CD4-positive, alpha-beta T cell treated with Interleukin-17A for 1 hour (primary cell): ENCODE results near the gene PIAS2.
A peak's percentile ranks its signal among the peaks of the same experiment; 100 is the strongest.
"Not testable (repeated sequence)": the region's sequence is repeated elsewhere in the genome, so short reads cannot be mapped to it uniquely, and the experiment has no call there.

Source experiments
- DNase-seq: peaks from one replicate; pipeline ENCODE4 v3.0.0-alpha.2; 2020

The PIAS2 gene, protein sequence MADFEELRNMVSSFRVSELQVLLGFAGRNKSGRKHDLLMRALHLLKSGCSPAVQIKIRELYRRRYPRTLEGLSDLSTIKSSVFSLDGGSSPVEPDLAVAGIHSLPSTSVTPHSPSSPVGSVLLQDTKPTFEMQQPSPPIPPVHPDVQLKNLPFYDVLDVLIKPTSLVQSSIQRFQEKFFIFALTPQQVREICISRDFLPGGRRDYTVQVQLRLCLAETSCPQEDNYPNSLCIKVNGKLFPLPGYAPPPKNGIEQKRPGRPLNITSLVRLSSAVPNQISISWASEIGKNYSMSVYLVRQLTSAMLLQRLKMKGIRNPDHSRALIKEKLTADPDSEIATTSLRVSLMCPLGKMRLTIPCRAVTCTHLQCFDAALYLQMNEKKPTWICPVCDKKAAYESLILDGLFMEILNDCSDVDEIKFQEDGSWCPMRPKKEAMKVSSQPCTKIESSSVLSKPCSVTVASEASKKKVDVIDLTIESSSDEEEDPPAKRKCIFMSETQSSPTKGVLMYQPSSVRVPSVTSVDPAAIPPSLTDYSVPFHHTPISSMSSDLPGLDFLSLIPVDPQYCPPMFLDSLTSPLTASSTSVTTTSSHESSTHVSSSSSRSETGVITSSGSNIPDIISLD

DNA sequence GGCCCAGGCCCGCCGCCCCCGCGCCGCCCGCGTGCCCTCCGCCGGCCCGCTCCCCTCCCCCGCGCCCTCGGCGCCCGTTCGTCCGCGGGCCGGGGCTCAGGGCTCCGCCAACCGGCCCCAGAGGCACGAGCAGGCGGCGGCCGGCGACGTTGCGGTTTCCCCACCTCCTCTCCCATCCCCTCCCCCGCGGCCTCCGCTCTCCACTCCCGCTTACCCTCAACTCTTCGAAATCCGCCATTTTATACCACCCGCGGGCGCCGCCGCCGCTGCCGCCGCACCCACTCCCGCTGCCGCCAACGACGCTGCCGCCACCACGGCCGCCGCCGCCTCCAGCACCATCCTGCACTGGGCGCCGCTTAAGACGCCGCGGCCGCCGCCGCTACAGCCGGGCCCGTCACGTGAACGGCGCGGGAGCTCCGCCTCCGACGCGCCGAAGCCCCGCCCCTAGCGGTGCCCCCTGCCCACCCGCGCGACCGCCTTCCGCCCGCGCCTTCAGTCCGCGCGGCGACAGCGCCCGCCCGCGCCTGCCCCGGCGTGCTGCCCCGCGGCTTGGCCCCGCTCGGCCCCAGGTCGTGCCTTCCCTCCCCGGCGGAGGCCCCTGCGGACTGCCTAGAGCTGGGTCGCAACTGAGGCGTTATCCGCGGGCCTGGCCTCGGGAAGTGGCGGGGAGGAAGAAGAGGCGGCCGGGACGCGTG, at the start of gene PIAS2, which contains the start of gene KATNAL2:
TSS of gene PIAS2 (minus strand) at position 400 of the 695 bp plus-strand sequence. CDS start at position 238, 162 bp downstream.
TSS of gene KATNAL2 (plus strand) at position 495 of the 695 bp plus-strand sequence. CDS start 29,271 bp downstream, outside the sequence.
- DNase-seq, result peak; percentile 82

DNA sequence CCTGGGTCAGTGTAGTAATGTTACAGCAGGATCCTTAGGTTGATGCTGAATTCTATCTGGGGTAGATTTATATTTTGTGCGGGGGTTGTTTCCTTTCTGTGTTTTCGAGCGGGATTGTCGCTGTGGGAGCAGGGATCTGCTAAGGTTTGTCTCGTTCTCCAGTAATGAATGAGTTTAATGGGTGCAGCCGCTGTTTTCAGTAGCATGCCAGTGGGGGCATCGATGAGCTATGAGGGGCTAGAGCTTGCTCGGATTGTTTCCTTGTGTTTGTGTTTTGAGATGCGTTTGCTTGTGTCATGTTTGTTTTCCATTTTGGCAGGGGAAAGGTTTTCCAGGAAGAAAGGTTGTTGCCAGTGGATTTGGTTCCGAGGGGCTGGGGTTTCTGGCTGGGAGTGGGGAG, 49.0 kb upstream of the PIAS2 start:
- not testable (repeated sequence) for DNase-seq

DNA sequence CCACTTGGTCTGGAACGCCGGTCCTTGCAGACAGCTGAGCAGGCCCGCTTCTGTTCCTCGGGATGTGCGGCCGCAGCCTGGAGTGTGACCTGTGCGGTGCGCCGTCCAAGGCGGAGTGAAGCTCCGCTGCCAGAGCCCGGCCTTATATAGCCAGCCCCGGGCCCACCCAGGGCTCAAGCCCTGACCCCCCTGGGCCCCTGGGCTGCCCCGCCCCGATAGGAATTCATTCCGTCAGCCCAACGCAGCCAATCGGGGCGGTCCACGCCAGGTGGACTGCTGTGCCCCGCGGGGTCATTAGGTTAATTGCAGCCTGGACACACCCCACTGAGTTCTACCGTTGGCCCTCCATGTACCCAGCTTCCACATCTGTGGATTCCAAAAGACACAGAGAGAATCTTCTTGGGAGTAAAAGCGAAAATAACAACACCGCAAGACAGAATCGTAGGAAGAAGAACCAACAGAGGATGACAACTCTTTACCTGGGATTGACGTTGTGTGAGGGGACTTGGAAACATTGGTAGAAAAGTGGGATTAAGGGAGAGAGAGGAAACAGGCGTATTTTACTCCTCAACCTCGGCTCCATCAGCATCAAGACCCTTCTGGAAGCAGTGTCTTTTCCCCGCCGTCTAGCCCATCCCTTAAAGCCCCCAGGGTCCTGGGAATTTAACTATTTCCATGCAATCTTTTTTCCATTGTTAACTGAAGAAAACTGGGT, 47.4 kb upstream of the PIAS2 start:
- not testable (repeated sequence) for DNase-seq

DNA sequence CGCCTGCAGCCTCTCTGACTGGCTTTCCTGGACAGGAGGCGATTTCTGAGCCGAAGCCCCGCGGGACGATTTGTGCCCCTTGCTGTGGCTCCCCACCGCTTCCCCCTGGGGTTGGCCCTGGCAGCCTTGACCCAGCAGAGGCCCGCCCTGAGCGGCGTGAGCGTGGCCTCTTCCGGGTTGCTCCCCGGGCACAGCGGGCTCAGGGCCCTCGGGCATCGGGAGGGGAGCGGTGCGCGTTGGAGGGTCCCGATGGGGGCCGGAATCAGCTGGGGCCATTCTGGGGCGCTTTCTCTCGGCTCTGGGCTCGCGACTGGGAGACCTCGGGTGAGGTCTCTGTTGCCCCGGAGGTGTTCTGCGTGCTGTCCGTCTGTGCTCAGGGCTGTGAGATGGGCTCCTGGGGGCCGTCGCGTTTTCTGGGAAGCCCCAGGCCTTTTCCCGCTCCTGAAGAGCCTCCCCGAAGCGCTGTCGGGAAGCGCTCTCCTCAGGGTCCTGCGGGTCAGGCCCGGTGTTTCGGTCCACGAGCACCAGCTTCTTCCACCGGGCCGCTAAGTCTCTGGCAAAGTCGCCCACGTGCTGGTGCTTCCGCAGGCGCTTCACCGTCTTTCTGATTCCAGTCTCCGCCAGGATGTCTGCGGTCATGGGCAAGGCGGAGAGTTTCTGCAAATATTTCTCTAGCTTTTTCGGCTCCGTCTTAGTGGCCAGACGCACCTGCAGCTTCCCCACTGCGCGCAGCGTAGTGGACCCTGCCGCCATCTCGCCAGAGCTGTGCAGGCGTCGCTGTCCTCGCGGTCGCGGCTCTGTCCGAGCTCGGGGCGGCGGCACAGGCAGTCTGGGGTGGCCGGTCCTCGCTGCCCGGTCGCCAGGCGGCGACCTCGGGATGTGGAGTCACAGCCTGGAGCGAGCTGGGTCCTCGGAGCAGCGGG, 46.6 kb upstream of the PIAS2 start:
- not testable (repeated sequence) for DNase-seq

DNA sequence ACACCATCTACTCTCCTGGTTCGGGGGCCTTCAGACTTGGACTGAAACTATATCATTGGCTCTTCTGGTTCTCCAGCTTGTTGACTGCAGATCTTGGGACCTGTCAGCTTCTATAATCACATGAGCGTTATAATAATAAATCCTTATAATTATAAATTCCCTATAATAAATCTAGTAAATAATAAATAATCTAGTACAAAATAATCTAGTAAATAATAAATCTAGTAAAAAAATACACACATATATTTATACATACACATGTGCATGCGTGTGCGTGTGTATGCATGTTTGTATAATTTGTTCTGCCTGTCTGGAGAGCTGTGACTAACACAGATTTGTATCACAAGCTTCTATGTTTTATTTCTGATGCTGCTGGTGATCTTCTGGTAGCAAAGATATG, 40.9 kb upstream of the PIAS2 start:
- DNase-seq, result no peak

DNA sequence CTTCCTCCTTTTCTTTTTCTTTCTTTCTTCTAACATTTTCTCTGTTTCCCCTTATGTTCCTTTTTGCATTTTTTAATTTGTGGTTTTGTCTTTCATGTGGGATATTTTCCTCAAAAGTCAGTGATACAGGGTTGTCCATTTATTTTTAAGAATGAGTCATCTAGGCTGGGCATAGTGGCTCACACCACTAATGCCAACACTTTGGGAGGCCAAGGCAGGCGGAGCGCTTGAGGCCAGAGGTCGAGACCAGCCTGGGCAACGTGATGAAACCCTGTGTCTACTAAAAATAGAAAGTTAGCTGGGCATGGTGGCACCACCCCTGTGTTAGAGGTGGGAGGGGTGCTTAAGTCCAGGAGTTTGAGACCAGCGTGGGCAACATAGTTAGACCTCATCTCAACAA, 35.9 kb upstream of the PIAS2 start:
- DNase-seq, result no peak

DNA sequence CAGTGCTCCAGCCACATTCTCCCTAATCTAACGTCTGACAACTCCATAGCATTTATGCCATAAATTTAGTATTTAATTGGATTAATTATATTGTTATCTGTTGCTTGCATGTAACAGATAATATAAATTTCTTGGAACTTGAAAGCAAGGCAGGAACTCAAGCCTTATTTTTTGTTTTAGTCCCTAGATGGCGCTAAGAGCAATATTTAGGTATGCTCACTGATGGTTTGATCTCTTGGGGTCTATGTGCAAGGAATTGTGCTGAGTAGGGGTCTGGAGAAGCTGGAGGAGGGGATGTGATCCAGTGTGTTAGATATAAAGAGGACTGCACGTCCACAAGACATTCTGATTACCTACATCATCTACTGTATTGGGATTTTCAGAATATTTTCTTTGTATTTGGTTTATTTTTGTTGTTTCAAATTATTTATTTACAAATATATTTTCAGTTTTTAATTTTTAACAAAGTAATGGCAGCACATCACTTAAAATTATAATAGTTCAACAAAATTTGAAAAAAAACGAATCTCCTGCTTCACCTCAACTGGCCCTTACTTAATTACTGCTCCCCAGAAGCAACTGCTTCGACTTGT, 32.9 kb upstream of the PIAS2 start:
- DNase-seq, result peak; percentile 14

DNA sequence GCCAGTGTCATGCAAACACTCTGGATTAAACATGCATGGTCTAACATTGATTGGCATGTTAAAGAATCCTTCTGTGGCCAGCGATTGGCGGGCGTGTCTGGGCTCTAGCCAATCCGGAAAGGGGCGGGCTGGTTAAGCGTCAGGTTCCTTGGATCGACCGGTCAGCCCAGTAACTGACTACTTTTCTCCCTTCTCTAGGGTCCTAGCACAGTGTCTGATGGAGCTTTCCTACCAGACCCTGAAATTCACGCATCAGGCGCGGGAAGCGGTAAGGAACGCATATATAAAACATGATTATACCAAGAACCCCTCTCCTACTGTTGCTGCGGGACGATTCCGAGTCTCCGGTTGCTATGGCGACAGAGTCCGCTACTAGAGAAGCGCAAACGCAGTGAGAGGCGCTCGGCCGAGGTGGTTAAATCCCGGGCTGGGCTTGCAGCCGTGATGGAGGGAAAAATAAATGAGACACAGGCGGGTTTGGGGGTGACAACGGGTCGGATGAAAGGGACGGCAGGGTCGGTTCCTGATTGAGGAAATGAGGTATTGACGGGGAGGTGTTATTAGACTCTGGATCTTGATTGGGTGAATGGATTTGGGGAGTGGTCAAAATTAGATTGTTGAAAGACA, 29.5 kb upstream of the PIAS2 start:
- peak; percentile 61 for DNase-seq

DNA sequence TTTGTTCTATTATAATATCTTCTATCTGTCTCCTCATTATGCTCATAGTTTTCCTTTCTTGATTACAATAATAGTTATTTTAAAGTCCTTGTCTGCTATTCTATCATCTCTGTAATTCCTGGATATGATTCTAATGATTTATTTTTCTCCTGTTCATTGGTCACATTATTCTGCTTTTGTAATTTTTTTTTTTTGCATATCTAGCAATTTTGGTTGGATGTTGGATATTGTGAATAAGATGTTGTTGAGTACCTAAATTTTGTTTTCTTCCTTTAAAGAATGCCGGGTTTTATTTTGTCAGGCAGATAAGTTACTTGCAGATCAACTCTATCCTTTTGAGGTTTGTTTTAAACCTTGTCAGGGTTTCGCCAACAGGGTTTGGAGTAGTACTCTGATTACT, 25.3 kb upstream of the PIAS2 start:
- no peak for DNase-seq

DNA sequence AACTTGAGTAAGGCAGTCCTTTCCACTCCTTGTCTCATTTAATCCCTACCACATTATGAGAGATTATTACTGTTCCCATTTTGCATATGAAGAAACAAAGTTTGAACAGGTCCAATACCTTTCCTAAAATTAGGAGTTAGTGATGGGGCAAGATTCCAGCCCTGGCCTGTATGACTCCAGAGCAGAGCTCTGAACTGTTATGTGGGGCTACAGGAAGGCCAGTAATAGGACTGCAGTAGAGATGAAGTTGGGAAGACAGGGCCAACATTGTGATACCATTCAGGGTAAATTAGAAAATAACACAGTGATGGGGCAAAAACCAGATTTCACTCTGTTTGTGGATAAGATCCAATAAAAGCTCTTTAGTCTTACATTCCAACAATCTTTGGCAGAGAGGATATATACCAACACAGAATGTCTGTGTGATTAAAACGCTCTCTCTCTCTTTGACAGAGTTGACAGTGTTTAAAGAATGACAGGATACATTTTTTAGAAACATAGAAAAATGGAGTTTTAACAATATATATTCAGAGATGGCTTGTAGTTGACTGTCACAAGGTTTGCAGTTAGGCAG, 22.8 kb upstream of the PIAS2 start:
- DNase-seq, result no peak

DNA sequence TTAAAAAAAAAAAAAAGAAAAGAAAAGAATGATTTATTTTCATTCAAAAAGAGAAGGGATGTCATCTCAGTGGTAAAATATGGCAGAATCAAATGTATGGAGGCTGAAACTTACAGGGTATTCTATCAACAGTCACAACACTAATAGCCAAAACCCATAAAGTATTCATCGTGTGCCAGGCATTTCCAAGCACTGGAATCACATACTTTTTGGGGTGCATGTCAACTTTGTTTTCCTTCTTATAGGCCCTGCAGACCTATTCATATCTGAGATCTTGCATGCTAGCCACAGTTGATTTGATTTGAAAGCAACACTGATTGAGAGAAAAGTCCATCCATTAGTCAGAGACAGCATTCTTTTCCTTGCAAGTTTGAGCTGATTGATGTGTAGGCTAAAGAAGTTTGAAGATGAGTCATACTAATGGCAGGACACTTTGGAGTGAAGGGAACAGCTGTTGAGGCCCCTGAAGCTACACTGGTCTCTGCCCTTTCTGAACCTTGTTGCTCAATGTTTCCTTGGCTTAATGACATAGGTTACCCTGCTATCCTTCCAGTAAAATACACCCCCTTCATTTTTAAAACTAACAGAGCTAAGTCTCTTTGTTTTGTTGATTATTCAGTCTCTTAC, 22.1 kb upstream of the PIAS2 start:
- no peak for DNase-seq

DNA sequence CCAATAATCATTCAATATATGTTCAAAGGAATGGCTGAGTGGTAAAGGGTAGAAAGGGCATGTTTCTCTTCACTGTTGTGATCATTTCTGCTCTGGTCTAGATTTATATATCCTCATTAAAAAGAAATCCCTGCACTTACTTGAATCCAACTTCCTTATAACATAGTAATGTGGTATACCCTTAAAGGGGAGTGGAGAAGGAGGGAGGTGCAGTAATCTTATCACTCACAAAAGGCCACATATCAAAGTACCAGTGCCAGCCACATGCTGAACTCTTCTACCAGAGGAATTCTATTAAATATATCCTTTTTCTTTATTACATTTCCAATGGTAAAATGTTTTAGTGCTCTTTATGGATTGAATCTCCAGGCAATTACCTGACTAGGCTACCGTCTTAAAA, 3.3 kb upstream of the PIAS2 start:
- DNase-seq, result no peak

DNA sequence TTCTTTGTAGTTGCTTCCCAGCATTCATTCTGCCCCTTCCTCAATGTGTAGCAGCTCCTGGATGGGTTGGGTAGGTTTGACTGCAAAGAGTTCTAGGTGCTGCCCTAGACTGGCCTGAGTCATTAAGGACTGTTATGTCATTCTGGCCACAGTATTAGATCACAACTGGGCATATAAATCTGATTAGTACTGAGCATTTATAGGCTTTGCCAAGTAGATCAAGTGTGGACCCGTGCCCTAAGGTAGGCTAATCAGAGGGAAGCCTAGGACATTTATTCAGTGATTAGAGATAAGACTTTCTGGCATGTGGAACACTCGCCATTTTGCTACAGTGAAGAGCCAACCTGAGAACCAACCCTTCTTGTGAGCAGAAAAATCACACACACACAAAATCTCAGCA, 2.8 kb upstream of the PIAS2 start:
- DNase-seq, result no peak

DNA sequence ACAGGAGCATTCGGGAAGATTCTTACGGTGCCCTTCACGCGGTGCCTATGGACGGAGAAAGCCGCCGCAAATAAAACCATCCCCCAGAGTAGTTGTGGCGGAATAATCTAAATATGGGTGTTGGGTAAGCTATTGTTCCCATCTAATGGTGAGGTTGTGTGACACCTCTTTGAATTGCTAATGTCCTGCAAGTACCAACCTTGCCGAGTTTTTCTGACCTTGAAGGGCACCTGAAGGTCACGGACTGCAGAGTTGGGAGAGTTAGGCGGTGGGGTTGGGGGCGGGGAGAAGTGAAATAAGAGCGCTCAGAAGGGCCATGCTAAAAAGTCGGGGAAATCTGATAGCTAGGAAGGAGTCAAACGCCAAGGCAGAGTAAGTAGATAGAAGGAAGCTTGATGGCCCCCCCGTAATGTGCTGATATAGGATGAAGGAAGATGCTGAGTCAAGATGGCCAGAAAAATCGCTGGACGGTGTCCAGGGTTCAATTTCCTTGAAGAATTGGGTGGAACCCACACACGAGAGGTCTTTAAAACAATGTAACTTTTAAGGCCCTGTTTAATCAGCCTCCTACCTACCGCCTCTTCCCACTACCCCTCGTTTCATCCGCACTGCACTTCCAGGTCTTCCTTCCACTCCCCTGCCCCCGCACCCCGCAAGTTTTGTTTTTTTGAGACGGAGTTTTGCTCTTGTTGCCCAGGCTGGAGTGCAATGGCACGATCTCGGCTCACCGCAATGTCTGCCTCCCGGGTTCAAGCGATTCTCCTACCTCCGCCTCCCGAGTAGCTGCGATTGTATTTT, 695 bp upstream of the PIAS2 start:
- DNase-seq, result no peak

DNA sequence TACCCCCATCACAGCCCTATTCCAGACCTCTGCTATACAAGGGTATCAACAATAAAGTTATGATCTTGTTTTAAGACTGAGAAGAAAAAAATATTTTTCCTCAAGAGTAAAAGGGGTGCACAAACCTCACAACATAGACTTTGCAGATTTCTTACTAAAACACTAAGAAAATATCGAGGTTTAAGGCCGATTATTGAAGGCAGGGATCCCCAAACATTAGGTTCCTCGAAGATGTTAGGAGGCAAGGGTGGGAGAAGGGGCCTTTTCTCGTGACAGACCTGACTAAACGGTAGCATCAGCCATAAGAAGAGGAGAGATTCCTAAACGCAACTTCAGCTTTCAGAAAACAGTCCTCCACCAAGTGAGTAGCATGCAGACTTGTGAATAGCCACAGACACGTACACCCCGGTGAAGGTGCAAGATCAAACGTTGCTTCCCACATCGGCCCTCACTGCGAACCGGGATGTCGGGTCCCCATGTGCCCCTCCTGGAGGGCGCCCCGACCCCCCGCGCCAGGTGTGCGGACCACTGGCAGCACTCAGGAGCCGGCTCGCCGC, 678 bp downstream of the PIAS2 start:
- DNase-seq, result peak; percentile 49

DNA sequence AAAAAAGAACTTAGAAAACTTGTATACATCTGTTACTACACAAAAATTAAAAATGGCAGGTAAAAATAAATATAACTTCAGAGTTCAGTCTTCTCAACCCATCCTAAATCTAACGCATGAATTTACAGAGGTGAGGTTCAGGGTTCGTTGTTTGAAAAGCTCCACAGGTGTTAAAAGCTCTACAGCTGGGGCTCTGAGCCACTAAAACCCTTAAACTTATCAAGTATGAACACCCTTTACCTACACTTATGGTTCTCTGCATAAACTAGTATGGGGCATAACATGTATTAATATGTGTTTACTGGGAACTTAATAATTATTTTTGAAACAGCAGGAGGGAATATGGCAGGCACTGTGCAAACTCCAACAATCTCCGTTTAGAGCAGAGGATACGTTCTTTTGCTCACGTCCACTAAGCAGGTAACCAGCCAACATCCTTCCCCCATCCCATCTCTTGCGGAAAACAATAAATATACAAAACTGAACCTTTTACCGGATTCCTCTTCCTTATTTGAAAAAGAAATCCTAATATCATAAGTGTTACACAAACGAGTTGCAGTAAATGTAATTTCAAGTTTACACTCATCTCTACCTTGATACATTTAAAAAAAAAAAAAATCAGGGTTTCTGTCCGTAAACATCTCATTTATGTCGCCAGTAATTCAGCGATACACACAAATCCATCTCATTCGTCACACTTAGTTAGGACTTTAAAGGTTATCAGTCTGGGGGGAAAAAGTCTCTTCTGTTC, 1.3 kb downstream of the PIAS2 start:
- DNase-seq, result no peak

DNA sequence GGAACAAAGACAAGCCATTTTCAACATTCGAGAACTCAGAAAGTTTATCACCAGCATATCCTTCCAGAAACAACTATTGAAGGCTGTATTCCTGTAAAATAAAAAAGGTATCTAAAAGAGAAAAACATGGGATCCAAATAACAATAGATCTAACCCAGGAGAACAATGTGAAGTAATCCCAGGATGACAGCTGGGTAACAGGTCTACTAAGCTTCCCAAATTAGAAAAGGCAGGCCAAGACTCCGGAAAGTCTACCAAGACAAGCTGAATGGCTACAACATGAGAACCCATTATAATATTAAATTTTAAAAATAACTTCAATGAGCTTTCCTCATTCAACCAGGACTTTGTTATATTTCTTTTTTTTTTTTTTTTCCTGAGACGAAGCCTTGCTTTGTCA, 6.5 kb downstream of the PIAS2 start:
- no peak for DNase-seq

DNA sequence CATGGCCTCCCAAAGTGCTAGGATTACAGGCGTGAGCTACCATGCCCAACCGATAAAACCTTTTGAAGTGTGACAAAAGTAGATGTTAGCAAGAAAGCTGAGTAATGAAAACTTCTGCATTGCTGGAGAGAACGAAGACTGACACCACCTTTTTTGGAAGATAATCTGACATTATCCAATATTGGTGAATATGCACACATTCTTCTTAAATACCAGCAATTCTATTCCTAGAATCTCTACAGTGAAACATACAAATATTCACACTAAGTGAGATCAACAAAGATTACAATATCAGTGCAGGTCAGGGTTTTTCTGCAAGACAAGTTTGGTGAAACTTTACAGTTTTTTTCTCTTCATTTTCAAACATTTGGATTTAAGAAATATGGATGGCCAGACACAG, 7.8 kb downstream of the PIAS2 start:
- no peak for DNase-seq
